ELF-1 (cell line): ENCODE results near the gene PTH.

Source experiments
- DNase-seq: peaks from one replicate; pipeline ENCODE4 v3.0.0-alpha.2; 2016; ENCODE audit warnings: low read depth, low spot score

Gene PTH

GRCh38 chr11:13495929-13496328 lies at the start of gene PTH:
PTH (minus strand) TSS chr11:13495997; CDS start chr11:13492855, 3,142 bp downstream.
- DNase-seq: no peak

DNA sequence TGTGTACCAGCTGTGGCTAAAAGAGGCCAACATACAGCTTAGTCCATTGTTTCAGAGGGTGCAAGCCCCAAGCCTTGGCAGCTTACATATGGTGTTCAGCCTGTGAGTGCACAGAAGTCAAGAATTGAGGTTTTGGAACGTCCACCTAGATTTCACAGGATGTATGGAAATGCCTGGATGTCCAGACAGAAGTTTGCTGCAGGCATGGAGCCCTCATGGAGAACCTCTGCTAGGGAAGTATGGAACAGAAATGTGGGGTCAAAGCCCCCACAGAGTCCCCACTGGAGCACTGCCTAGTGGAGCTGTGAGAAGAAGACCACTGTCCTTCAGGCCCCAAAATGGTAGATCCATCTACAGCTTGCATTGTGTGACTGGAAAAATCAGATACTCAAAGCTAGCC lies 42.2 kb upstream of the PTH start:
- DNase-seq: no peak

- DNase-seq: no peak
Measured at GRCh38 chr11:13535819-13536218, 40.0 kb upstream of the PTH start.

DNA sequence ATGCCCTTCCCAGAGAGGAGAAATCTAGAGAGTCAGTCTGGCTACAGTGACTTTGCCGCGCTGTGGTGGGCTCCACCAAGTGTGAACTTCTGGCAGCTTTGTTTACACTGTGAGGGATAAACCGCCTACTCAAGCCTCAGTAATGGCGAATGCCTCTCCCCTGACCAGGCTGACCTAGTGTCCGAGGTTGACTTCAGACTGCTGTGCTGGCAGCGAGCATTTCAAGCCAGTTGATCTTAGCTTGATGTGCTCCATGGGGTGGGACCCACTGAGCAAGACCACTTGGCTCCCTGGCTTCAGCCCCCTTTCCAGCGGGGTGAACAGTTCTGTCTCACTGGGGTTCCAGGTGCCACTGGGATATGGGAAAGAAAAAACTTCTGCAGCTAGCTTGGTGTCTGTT lies 38.6 kb upstream of the PTH start:
- no peak for DNase-seq

DNA sequence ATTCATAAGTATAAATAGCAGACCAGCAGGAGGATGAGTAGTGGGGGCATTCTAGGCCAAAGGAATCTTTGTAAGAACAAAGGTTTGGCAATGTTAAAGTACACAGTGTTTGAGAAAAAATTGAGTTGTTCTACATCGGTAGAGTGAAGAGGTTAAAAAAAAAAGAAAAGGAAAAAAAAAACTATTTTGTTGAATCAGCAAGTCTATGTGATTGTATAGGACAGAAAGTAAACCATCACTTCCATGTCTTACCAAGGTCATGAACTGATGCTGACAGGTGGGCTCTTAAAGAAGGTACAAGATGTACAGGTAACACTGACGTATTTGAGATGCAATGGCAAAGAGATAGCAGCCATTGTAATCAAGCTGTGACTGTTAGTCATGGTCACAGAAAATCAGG lies 29.5 kb upstream of the PTH start:
- DNase-seq: no peak

DNA sequence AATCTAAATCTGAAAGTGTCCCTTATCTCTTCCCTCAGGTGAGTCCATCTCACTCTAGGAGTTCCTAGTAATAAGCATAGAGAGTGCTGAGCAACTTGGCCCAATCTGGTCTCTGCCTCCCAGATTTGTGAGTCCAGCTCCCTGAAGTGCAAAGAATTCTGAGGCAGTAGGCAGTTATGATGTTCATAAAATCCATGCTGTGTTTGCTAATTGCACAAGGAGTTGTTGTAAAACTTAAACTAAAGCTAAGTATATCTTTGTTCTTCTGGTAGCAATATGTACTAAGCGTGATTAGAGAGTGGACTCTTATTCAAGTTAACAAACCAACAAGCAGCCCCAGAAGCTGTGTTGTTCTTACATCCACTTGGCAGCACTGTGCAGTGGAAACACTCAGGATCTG lies 7.6 kb upstream of the PTH start:
- DNase-seq: no peak

- no peak for DNase-seq
Measured at GRCh38 chr11:13502492-13502891, 6.7 kb upstream of the PTH start.

DNA sequence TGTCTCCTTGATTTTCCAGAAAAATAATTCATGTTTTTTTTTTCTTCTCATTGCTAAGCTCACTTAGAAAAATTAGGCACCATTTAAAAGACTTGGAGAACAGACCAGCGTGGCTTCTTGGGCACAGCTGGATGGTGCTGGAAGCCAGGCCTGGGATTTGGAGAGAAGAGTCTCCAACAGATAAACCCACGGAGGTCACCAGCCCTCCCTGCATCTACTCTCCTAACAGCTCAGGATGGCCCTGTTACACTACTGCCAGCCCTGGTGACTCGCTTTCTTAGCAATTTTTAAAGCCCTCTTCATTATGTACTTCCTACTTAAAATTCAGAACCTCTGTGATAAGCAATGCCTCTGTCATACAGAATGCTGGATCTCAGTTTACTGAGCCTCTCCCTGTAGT lies 1.7 kb downstream of the PTH start:
- no peak for DNase-seq

DNA sequence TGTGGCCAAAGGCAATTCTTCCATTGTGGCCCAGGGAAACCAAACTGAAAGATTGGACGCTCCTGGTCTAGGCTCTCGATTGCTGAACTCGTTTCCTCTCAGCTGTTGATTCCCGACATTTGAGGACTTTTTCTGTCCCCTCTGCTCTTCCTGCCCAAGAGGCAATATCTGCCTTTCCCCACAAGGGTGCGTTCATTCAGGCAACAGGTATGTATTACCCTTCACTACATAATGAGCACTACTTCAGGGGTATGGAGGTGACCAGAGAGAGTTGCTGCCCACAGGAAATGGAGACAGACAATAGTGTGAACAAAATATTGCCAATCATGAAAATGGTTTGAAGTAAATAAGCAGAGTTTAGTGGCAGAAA lies 8.2 kb downstream of the PTH start:
- peak; percentile 72 for DNase-seq

DNA sequence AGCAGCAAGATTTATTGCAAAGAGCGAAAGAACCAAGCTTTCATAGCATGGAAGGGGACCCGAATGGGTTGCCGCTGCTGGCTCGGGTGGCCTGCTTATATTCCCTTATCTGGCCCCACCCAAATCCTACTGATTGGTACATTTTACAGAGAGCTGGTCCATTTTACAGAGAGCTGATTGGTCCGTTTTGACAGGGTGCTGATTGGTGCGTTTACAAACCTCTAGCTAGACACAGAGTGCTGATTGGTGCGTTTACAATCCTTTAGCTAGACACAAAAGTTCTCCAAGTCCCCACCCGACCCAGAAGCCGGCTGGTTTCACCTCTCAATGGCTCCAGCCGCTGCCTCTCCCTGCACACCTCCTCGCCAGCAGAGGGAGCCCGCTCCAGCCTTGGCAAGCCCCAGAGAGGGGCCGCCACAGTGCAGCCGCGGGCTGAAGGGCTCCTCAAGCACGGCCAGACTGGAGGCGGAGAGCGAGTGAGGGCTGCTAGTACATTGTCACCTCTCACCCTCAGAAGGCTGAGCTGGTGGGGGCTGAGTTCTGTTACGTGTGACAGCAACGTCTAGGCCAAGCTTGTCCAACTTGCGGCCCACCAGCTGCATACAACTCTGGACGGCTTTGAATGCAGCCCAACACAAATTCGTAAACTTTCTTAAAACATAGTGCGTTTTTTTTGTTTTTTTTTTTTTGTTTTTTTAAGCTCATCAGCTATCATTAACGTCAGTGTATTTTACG lies 8.7 kb downstream of the PTH start:
- DNase-seq: peak; percentile 93

DNA sequence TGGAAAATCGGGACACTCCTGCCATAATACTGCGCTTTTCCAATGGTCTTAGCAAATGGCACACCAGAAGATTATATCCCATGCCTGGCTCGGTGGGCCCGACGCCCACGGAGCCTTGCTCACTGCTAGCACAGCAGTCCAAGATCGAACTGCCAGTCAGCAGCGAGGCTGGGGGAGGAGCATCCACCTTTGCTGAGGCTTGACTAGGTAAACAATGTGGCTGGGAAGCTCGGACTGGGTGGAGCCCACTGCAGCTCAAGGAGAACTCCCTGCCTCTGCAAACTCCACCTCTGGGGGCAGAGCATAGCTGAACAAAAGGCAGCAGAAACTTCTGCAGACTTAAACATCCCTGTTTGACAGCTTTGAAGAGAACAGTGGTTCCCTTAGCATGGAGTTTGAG lies 15.6 kb downstream of the PTH start:
- DNase-seq: no peak

- DNase-seq: no peak
Measured at GRCh38 chr11:13479688-13480087, 16.1 kb downstream of the PTH start.

DNA sequence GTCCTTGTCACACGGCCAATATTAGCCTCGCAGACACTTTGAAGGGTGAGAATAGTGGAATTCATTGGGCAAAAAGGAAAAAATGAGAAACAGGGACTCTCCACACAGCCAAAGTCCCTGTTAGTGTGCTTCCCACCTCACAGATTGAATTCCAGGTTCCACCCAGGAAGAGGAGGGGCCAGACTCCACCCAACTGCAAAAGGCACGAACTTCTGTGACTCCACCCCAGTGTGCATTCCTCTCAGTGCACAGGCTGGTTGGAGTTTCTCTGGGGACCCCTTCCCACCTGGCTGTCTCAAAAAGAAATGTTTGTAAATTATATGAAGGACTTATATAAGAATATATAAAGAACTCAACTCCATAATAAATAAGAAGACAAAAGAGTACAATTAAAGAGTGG lies 20.7 kb downstream of the PTH start:
- DNase-seq: no peak

DNA sequence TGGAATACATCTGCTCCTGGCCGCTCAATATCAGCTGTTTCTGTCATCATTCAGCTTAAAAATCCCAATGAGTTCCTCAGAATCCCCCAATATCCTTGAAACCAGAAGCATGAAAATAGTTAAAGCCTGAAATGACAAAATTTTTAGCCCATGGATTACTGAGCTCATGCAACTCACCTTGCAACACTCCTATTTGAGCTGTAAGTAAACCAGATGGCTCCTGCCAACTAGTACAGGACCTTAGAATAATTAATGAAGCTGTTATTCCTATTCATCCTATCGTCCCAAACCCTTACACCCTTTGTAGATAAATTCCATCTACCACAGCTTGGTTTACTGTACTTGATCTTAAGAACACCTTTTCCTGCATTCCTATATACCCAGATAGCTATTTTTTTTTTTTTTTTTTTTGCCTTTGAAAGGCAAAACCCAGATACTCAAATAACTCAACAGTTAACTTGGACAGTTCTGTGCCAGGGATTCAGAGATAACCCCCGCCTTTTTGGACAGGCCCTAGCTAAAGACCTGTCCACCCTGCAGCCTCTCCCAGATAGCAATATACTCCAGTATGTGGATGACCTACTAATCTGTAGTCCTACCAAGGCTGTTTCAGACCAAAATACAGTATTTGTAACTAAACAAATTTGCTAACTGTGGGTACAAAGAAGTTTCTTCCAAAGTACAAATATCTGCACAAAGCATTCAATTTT lies 22.6 kb downstream of the PTH start:
- no peak for DNase-seq

- DNase-seq: peak; percentile 55
Measured at GRCh38 chr11:13468750-13469149, 27.0 kb downstream of the PTH start.

DNA sequence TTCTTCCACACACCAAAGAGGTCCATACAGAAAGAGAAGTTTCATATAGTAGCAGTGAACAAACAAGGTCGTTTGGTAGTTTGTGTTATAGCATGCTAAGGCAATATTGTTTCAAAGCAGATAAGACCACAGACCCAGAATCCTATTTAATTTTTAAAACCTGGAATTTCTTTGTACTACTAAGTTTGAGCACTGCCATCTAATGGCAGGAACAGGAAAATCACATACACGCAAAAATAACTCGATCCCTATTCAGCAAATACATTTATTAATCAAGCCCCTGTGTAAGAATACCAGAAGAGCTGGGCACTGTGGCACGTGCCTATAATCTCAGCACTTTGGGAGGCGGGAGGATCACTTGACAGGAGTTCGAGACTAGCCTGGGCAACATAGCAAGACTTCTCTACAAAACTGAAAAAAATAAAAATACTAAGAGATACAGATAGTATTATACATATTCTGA lies 29.9 kb downstream of the PTH start:
- no peak for DNase-seq

DNA sequence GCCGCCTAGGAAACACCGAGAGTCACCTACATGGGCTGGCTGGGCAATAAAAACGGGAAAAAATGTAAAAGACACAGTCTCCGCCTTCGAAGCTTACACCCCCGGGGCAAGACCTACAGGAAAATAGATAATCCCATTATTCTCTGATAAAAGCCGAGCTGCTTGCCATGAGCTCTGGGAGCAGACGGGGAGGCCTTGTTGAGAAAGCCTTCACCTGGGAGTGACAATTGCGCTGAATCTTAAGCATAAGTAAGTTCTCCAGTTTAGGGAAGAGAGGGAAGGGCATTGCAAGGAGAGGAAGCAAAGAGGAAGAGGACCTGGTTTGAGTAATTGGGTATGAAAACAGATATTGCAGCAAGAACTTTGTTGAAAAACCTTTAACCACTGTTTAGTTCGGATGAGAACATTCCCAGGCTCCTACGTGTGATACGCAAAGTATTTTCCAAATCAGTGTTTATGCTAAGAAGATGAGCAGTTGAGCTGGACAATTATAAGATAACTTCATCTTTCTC lies 32.0 kb downstream of the PTH start:
- DNase-seq: no peak

GRCh38 chr11:13462901-13463778 lies 32.7 kb downstream of the PTH start, which contains the start of gene BTBD10:
BTBD10 (minus strand) TSS chr11:13463222; CDS start chr11:13445124, 18,098 bp downstream.
- peak; percentile 97 for DNase-seq

- DNase-seq: peak; percentile 80
Measured at GRCh38 chr11:13462311-13462900, 33.4 kb downstream of the PTH start.

GRCh38 chr11:13461291-13461690 lies 34.5 kb downstream of the PTH start:
- DNase-seq: no peak

DNA sequence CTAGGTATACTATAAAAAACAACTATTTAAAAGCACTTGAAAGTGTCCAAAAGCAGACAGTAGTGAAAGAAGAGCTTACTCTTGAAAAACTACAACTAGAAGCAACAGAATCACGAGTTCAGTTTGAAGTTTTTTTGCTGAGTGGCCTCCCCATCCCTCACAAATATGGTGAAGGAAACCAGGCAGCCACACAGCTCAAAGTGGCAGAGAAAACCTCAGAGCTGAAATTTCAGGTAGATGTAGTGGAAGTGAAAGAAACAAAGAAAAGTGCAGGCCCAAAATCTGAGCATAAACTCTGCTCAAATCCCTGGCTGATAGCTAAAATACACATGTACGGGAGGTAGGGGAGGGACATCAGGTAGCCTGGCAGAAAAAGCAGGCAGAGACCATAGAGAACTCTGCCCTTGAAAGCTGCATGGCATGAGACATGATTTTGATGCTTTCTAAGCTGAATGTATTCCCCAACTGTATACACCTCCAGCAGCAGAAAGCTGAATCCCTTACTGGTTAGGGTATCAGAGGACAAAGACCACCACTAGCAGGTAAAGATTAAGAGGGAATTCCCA lies 44.9 kb downstream of the PTH start:
- DNase-seq: no peak
